Duodenal mucosa (tissue), 2 donors: ENCODE measurements around the gene DDX39B.
A peak's percentile ranks its signal among the peaks of the same experiment; 100 is the strongest.
"Not testable (repeated sequence)": the region's sequence is repeated elsewhere in the genome, so short reads cannot be mapped to it uniquely, and the experiment has no call there.

Experiments used
- H3K27ac ChIP-seq: one replicate; pipeline ENCODE4 v1.7.0; 2013; ENCODE audit warnings: low read depth, low read length
- H3K27me3 ChIP-seq, 2 donors: one replicate each; pipeline ENCODE4 v1.7.0; 2013; ENCODE audit warnings: low read length in 2 of 2, control low read depth in 1 of 2; ENCODE audit not compliant: insufficient read depth in 2 of 2, control insufficient read depth in 1 of 2
- H3K36me3 ChIP-seq, 2 donors: one replicate each; pipeline ENCODE4 v1.7.0; 2013; ENCODE audit warnings: low read length in 2 of 2, control low read depth in 1 of 2; ENCODE audit not compliant: insufficient read depth in 2 of 2, control insufficient read depth in 1 of 2
- H3K4me1 ChIP-seq, 2 donors: one replicate each; pipeline ENCODE4 v1.7.0; 2013; ENCODE audit warnings: low read length in 2 of 2, control low read depth in 1 of 2; ENCODE audit not compliant: insufficient read depth in 2 of 2, control insufficient read depth in 1 of 2
- H3K4me3 ChIP-seq, 2 donors: one replicate each; pipeline ENCODE4 v1.7.0; 2013; ENCODE audit warnings: low read length in 2 of 2, low read depth in 1 of 2
- H3K9ac ChIP-seq, 2 donors: one replicate each; pipeline ENCODE4 v1.7.0; 2013; ENCODE audit warnings: low read length in 2 of 2, low read depth in 1 of 2
- H3K9me3 ChIP-seq, 2 donors: one replicate each; pipeline ENCODE4 v1.7.0; 2013; ENCODE audit warnings: low read length in 2 of 2, control low read depth in 1 of 2; ENCODE audit not compliant: control insufficient read depth in 1 of 2

DDX39B gene

GRCh38 chr6:31541658-31542521, at the start of gene DDX39B:
Gene DDX39B (minus strand): TSS chr6:31542003. CDS start chr6:31540532, 1,471 bp downstream.
- Histone ChIP-seq H3K4me1 (peaks cover 26 to 34% of the 10 kb centered on the region in 2 donors), H3K9ac (peak within 1 kb of the TSS; percentile 67 to 95), H3K4me3 (peak within 1 kb of the TSS; percentile 85 to 91), H3K9me3 (no peaks in the 10 kb centered on the region), H3K27me3 (no peaks in the 10 kb centered on the region), H3K27ac (peak within 1 kb of the TSS; percentile 89), H3K36me3 (peaks cover 18 to 34% of the 10 kb centered on the region in 2 donors)

GRCh38 chr6:31590691-31591090, 48.9 kb upstream of the DDX39B start:
- not testable (repeated sequence) for H3K27me3 ChIP-seq, H3K4me3 ChIP-seq, H3K9ac ChIP-seq, H3K9me3 ChIP-seq, H3K36me3 ChIP-seq, H3K27ac ChIP-seq
- H3K4me1 ChIP-seq = peaks cover 0 to 10% of the 10 kb centered on the region in 2 donors

GRCh38 chr6:31588871-31589650, 47.3 kb upstream of the DDX39B start:
- no peak overlapping the region for H3K27ac ChIP-seq
- no peak overlapping the region for H3K4me3 ChIP-seq
- no peak overlapping the region for H3K9ac ChIP-seq

GRCh38 chr6:31587791-31588777, 46.3 kb upstream of the DDX39B start:
- no peak overlapping the region for H3K27ac ChIP-seq
- no peaks in the 10 kb centered on the region for H3K36me3 ChIP-seq
- peaks cover 0 to 15% of the 10 kb centered on the region in 2 donors for H3K4me1 ChIP-seq
- no peaks in the 10 kb centered on the region for H3K9me3 ChIP-seq
- peak overlapping the region in 1 of 2 donors; percentile 23 for H3K4me3 ChIP-seq
- H3K27me3 ChIP-seq = no peaks in the 10 kb centered on the region
- peak overlapping the region in 1 of 2 donors; percentile 18 for H3K9ac ChIP-seq

More at GRCh38 chr6:31588871-31589650, 47.3 kb upstream of the DDX39B start:
- H3K9me3 ChIP-seq = no peaks in the 10 kb centered on the region
- peaks cover 0 to 15% of the 10 kb centered on the region in 2 donors for H3K4me1 ChIP-seq
- no peaks in the 10 kb centered on the region for H3K27me3 ChIP-seq
- no peaks in the 10 kb centered on the region for H3K36me3 ChIP-seq

- Histone ChIP-seq H3K27ac (no peak overlapping the region), H3K4me3 (peak overlapping the region; percentile 23 to 45), H3K27me3 (peaks cover 0 to 5% of the 10 kb centered on the region in 2 donors), H3K36me3 (no peaks in the 10 kb centered on the region), H3K9me3 (no peaks in the 10 kb centered on the region), H3K4me1 (peaks cover 7 to 21% of the 10 kb centered on the region in 2 donors), H3K9ac (no peak overlapping the region)
Measured at GRCh38 chr6:31586599-31587281, 44.9 kb upstream of the DDX39B start.

- no peaks in the 10 kb centered on the region for H3K36me3 ChIP-seq
- H3K9me3 ChIP-seq = no peaks in the 10 kb centered on the region
- no peak within 1 kb of the TSS for H3K27ac ChIP-seq
- H3K4me3 ChIP-seq = peak within 1 kb of the TSS; percentile 23 to 45
- peak within 1 kb of the TSS in 1 of 2 donors; percentile 34 for H3K9ac ChIP-seq
- H3K4me1 ChIP-seq = peaks cover 12 to 27% of the 10 kb centered on the region in 2 donors
- peaks cover 0 to 5% of the 10 kb centered on the region in 2 donors for H3K27me3 ChIP-seq
Measured at GRCh38 chr6:31586008-31586407, 44.2 kb upstream of the DDX39B start, which contains the start of gene LST1. Gene LST1 (plus strand): TSS chr6:31586277. CDS start chr6:31587300, 1,023 bp downstream.

- Histone ChIP-seq H3K4me3 (no peak overlapping the region), H3K4me1 (peaks cover 15 to 29% of the 10 kb centered on the region in 2 donors), H3K9ac (no peak overlapping the region), H3K9me3 (no peaks in the 10 kb centered on the region), H3K36me3 (no peaks in the 10 kb centered on the region), H3K27me3 (peaks cover 0 to 5% of the 10 kb centered on the region in 2 donors), H3K27ac (no peak overlapping the region)
Measured at GRCh38 chr6:31585491-31585890, 43.7 kb upstream of the DDX39B start.

GRCh38 chr6:31582230-31582643, 40.4 kb upstream of the DDX39B start, which contains the start of gene LTB:
Gene LTB (minus strand): TSS chr6:31582424. CDS start chr6:31582417, 7 bp downstream.
- Histone ChIP-seq H3K9ac (peak within 1 kb of the TSS; percentile 71 to 99), H3K4me3 (peak within 1 kb of the TSS; percentile 91 to 92), H3K36me3 (no peaks in the 10 kb centered on the region), H3K4me1 (peaks cover 17 to 28% of the 10 kb centered on the region in 2 donors), H3K9me3 (no peaks in the 10 kb centered on the region), H3K27ac (peak within 1 kb of the TSS; percentile 64), H3K27me3 (peaks cover 0 to 5% of the 10 kb centered on the region in 2 donors)
